Dermis lymphatic vessel endothelial cell (primary cell): Measurements from ENCODE around the gene IRAK1. TPM values are rescaled to one million over a fixed set of nuclear protein-coding genes. Genes with fewer than 3 reads are reported as not detected.

Source experiments
- total RNA-seq: library from RNA; depleted of rRNA; stranded (reverse); fragments of >200 nt; gene quantifications from 2 replicates; pipeline ENCODE4 v1.2.1, GENCODE V29; 2014

IRAK1 gene
- 40.0 and 54.2 TPM in 2 replicates for total RNA-seq

DNA sequence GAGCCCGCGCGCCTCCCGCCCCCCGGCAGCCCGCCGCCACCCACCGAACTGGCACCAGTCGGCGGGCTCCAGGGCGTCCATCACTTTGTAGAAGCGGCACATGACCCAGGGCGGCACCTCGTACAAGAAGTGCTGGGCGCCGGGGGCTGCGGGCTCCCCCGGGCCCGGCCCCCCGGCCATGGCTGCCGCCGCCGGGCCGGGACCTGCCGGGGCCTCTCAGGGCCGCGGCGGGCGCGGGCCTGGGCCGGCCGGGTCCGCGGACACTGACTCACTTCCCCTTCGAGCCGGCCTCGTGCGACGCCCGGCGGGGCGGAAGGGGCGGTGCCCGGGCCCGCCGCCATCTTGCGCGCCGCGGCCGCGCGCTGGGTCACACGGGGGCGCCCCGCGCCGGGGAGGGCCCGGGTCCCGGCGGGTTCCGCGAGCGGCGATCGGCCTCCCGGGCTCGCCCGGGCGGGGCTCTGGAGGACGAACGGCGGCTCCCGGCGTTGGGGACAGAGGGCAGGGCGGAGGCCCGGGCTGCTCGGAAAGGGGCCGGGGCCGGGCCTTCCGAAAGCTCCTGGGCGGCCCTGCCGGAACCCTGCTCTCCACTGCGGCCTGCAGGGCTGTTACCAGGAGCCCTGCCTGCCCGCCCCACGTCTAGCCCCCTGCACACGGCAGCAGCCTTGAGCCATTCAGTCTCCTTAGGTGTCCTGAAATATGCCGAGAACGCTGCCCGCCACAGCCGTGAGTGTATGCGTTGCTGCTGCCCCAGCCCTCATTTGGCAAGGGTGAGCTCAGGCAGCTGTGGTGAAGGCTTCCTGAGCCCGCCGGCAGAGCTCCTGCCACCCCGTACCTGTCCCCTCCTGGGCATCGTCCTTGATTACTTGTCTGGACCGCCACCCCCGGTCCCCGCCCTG, at the start of gene IRAK1:
Gene IRAK1, minus strand, starts transcription at position 270 of the 896 bp plus-strand sequence. Its CDS starts 90 bp downstream, at position 180.

DNA sequence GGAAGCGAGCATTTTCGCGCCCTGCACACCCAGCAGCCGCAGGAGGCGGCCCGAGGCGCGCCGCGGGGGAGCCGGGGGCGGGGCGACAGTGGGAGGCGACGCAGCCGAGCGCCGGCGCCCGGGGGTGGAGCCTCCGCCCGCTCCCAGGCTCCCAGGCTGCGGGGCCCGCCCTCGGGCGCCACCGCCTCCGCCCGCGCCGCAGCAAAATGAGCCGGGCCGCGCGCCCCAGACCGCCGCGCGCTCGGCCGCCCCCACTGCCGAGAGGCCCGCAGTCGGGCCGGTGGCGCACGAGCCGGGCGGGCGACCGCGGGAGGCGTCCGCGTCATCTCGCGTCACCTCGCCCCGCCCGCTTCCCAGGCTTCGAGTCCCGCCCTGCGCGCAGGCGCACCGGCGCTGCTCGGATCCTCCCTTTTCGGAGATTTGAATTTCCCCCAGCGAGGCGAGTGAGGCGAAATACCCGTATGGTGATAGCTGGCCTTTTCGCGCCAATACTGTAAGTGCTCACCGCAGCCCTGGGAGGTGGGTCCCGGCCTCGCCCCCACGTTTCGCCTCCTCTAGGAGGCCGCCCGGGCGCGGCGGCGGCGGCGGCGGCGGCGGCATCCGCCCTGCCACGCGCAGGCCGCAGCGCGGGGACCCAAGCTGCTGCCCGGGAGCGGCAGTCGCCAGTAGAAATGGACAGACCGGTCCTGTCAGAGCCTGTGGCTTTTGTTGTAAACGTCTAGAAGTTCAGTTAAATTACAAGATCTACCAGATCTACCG, 47.2 kb downstream of the IRAK1 start, which contains the start of gene TMEM187:
Gene TMEM187, plus strand, starts transcription at position 387 of the 759 bp plus-strand sequence. CDS start 9,309 bp downstream, outside the sequence.

DNA sequence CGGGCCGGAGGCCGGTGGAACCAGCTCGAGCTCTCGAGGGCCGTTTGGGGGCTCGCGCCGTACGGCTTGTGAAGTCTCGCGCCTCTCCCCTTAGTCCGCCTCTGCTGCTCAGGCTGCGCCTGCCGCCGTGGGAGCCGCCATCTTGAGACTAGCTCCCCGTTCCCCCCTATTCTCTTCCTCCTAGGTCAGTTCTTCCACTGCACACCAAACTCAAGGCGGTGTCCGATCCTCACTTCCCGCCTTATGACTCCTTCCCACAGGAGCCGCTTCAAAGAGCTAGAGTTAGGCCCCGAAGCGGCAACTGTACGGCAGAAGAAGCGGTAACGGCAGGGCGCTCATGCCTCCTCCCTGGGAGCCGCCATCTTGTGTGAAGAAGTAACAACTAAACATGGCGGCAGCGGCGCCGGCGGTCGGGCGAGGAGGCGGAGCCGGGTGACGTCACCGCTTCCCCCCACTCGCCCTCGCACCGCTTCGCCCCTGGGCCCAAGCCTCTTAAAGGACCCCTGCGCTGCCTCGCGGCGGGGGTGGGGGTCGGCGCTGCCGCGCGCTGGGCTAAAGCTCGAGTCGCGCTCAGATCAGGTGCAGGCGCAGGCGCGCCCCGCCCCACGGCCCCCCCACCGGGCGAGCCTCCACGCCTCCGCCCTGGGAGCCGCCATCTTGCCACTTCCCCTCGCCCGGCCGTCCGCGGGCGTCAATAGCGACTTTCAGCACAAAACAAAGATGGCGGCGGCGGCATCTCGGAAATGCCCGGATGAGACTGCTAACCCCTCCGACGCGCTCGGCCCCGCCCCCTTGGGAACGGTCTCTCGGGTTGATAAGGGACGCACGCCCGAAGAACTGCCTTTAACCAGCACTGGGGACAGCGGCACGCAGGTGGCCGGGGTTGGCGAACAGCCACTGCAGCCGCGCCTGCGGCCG, 48.0 kb downstream of the IRAK1 start, which contains the start of gene HCFC1:
Gene HCFC1, minus strand, starts transcription at position 369 of the 918 bp plus-strand sequence. CDS start 978 bp downstream, outside the sequence.

Other genes starting within 250 kb of the IRAK1 start
- 0.43 and 1.3 TPM in 2 replicates for gene SRPK3, start 238.9 kb downstream of the IRAK1 start, total RNA-seq
- 34.8 and 39.1 TPM in 2 replicates for gene IDH3G, start 225.5 kb downstream of the IRAK1 start, total RNA-seq
- gene SSR4, start 225.2 kb downstream of the IRAK1 start, total RNA-seq = 133 and 187 TPM in 2 replicates
- 0.33 and 0.43 TPM in 2 replicates for gene PDZD4, start 189.4 kb downstream of the IRAK1 start, total RNA-seq
- gene L1CAM, start 133.7 kb downstream of the IRAK1 start, total RNA-seq = 0.26 and 1.1 TPM in 2 replicates
- 2.1 and 3.5 TPM in 2 replicates for gene AVPR2, start 115.2 kb downstream of the IRAK1 start, total RNA-seq
- gene ARHGAP4, start 93.6 kb downstream of the IRAK1 start, total RNA-seq = 3.7 and 4.8 TPM in 2 replicates
- 37.6 and 48.4 TPM in 2 replicates for gene NAA10, start 84.9 kb downstream of the IRAK1 start, total RNA-seq
- gene RENBP, start 75.3 kb downstream of the IRAK1 start, total RNA-seq = 29.9 and 44.2 TPM in 2 replicates
- gene HCFC1, start 48.1 kb downstream of the IRAK1 start, total RNA-seq = 10.7 and 11.0 TPM in 2 replicates
- 6.4 TPM in 2 replicates for gene TMEM187, start 47.1 kb downstream of the IRAK1 start, total RNA-seq
- 18.0 and 20.3 TPM in 2 replicates for gene MECP2, start 77.8 kb upstream of the IRAK1 start, total RNA-seq
- gene OPN1LW, start 124.3 kb upstream of the IRAK1 start, total RNA-seq = 0.43 TPM in 1 of 2 replicates, not detected in the other
- 0.17 and 0.43 TPM in 2 replicates for gene OPN1MW, start 162.7 kb upstream of the IRAK1 start, total RNA-seq
- not detected in 2 replicates for gene OPN1MW2, start 199.9 kb upstream of the IRAK1 start, total RNA-seq
- gene OPN1MW3, start 237.7 kb upstream of the IRAK1 start, total RNA-seq = 0.11 TPM in 1 of 2 replicates, not detected in the other